Right lung (tissue), 10 donors: ENCODE results near the gene DCTPP1. TPM values are rescaled to one million over a fixed set of nuclear protein-coding genes. Genes with fewer than 3 reads are reported as not detected.
"Not testable (repeated sequence)": the region's sequence is repeated elsewhere in the genome, so short reads cannot be mapped to it uniquely, and the experiment has no call there.

Experiments used
- DNase-seq, 2 donors: peaks; one replicate each; pipeline ENCODE4 v3.0.0-alpha.2; 2013
- long read RNA-seq, 8 donors: transcript quantifications; one replicate each; lab custom pipeline, GENCODE V29; 2026
- polyA plus RNA-seq, 5 donors: library from polyadenylated mRNA; unstranded; fragments of 120-200 nt; gene quantifications; one replicate each; pipeline versions ENCODE4 v1.2.1 to v1.2.3, GENCODE V29; 2013; ENCODE audit warnings: inconsistent platforms in 1 of 5, low replicate concordance in 1 of 5; ENCODE audit not compliant: insufficient read length in 5 of 5, insufficient read depth in 1 of 5

DCTPP1 gene
- 10 to 100 TPM; 27.0 to 53.7 (median 37.8) TPM for polyA plus RNA-seq
- long read RNA-seq, donor 1, transcript DCTPP1-201 (3 exons, 1,222 nt): major isoform, 54 of 58 reads
- long read RNA-seq, donor 1, partial matches to known transcripts: 0 of 58 reads
- long read RNA-seq, donor 1, other reads (novel, unspliced or antisense): 0 of 58 reads
- long read RNA-seq, donor 2, transcript DCTPP1-201 (3 exons, 1,222 nt): major isoform, 29 of 30 reads
- long read RNA-seq, donor 2, partial matches to known transcripts: 0 of 30 reads
- long read RNA-seq, donor 2, other reads (novel, unspliced or antisense): 0 of 30 reads
- long read RNA-seq, donor 3, transcript DCTPP1-201 (3 exons, 1,222 nt): major isoform, 28 of 30 reads
- long read RNA-seq, donor 3, partial matches to known transcripts: 0 of 30 reads
- long read RNA-seq, donor 3, other reads (novel, unspliced or antisense): 0 of 30 reads
- long read RNA-seq, donor 4, transcript DCTPP1-201 (3 exons, 1,222 nt): major isoform, 14 of 20 reads
- long read RNA-seq, donor 4, transcript DCTPP1-204 (2 exons, 853 nt): minor isoform, 6 of 20 reads
- long read RNA-seq, donor 4, partial matches to known transcripts: 0 of 20 reads
- long read RNA-seq, donor 4, other reads (novel, unspliced or antisense): 0 of 20 reads
- long read RNA-seq, donor 5, transcript DCTPP1-201 (3 exons, 1,222 nt): major isoform, 61 of 65 reads
- long read RNA-seq, donor 5, partial matches to known transcripts: 0 of 65 reads
- long read RNA-seq, donor 5, other reads (novel, unspliced or antisense): 0 of 65 reads
- long read RNA-seq, donor 6, transcript DCTPP1-201 (3 exons, 1,222 nt): major isoform, 45 of 49 reads
- long read RNA-seq, donor 6, partial matches to known transcripts: 0 of 49 reads
- long read RNA-seq, donor 6, other reads (novel, unspliced or antisense): 0 of 49 reads
- long read RNA-seq, donor 7, transcript DCTPP1-201 (3 exons, 1,222 nt): major isoform, 39 of 43 reads
- long read RNA-seq, donor 7, partial matches to known transcripts: 0 of 43 reads
- long read RNA-seq, donor 7, other reads (novel, unspliced or antisense): 0 of 43 reads
- long read RNA-seq, donor 8, transcript DCTPP1-201 (3 exons, 1,222 nt): major isoform, 9 of 10 reads
- long read RNA-seq, donor 8, partial matches to known transcripts: 0 of 10 reads
- long read RNA-seq, donor 8, other reads (novel, unspliced or antisense): 0 of 10 reads

GRCh38 chr16:30429678-30430427 lies at the start of gene DCTPP1:
Gene DCTPP1 (minus strand): TSS chr16:30430030. CDS start chr16:30429980, 50 bp downstream.
- DNase-seq: peak; percentile 90 to 94

DNA sequence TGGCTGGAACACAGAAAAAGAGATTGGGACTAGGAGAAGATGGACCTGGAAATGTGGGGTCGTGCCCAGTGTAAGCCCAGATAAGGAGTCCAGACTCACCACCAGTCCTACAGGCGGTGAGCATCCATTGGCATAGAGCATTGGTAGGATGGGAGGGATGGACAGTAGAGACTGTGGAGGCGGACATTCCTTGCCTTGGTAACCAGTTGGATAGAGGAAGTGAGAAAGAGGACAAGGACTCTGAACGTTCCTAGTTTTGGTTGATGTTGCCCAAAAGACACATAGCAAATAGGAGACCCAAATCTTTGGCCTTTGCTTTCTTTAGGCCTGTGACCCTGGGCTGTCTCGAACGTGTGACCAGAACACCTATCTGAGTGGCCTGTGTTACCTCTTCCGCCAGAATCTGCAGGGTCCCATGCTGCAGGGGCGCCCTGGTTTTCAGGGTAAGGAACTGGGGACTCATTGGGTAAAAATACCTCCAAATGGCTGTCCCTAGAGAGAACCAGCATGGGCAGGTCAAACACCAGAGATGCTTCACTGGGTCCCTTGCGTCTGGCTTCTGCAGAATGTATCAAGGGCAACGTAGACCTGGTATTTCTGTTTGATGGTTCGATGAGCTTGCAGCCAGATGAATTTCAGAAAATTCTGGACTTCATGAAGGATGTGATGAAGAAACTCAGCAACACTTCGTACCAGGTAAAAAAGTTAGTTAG lies 49.1 kb upstream of the DCTPP1 start:
- no peak for DNase-seq

DNA sequence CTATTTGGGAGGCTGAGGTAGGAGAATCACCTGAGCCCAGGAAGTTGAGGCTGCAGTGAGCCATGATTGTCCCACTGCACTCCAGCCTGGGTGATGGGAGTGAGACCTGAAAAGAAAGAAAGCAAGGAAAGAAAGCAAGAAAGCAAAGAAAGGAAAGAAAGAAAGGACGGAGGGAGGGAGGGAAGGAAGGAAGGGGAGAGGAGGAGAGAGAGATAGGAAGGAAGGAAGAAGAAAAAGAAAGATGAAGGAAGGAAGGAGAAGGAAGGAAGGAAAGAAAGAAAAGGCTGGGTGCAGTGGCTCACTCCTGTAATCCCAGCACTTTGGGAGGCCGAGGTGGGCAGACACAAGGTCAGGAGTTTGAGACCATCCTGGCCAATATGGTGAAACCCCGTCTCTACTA lies 47.9 kb upstream of the DCTPP1 start:
- not testable (repeated sequence) for DNase-seq

GRCh38 chr16:30476991-30477390 lies 47.2 kb upstream of the DCTPP1 start:
- no peak for DNase-seq

DNA sequence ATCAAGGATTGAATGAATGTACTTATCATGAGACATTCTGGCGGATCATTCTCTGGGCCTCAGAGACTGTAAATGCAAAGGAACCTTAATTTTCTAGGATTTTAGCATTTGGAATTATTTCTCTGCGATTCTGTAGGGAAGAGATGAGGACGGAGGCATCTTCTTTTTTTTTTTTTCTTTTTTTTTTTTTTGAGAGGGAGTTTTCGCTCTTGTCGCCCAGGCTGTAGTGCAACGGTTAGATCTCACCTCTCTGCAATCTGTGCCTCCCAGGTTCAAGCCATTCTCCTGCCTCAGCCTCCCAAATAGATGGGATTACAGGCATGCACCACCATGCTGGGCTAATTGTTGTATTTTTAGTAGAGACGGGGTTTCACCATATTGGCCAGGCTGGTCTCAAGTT lies 44.9 kb upstream of the DCTPP1 start:
- DNase-seq: no peak

- DNase-seq: no peak
These were observed 44.2 kb upstream of the DCTPP1 start for GRCh38 chr16:30474074-30474452.

- no peak for DNase-seq
These were observed 43.6 kb upstream of the DCTPP1 start for GRCh38 chr16:30473231-30474073.

- DNase-seq: no peak
These were observed 42.6 kb upstream of the DCTPP1 start, which contains the start of gene ITGAL for GRCh38 chr16:30472328-30472942. Gene ITGAL (plus strand): TSS chr16:30472742. CDS start chr16:30472838, 96 bp downstream.

GRCh38 chr16:30470632-30470995 lies 40.8 kb upstream of the DCTPP1 start:
- DNase-seq: no peak

- DNase-seq: no peak
These were observed 40.3 kb upstream of the DCTPP1 start for GRCh38 chr16:30470170-30470512.

- no peak for DNase-seq
These were observed 34.2 kb upstream of the DCTPP1 start for GRCh38 chr16:30464078-30464477.

DNA sequence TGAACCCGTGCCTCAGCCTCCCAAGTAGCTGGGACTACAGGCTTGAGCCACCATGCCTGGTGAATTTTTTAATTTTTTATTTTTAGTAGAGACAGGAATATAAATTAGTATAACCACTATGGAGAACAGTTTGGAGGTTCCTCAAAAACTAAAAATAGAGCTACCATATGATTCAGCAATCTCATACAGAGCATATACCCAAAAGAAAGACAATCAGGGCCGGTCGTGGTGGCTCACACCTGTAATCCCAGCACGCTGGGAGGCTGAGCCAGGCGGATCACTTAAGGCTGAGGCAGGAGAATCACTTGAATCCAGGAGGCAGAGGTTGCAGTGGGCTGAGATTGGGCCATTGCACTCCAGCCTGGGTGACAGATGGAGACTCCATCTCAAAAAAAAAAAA lies 31.6 kb upstream of the DCTPP1 start:
- DNase-seq: not testable (repeated sequence)

DNA sequence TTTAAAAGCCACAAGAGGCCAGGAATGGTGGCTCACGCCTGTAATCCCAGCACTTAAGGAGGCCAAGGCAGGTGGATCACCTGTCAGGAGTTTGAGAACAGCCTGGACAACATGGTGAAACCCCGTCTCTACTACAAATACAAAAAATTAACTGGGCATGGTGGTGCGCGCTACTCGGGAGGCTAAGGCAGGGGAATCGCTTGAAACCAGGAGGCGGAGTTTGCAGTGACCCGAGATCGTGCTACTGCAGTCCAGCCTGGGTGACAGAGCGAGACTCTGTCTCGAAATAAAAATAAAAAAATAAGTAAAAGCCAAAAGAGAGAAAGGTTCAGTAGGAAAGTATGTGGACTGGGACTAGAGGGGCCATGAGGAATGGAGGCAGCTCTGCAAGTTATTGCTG lies 29.6 kb upstream of the DCTPP1 start:
- DNase-seq: no peak

GRCh38 chr16:30458561-30459394 lies 28.9 kb upstream of the DCTPP1 start:
- no peak for DNase-seq

DNA sequence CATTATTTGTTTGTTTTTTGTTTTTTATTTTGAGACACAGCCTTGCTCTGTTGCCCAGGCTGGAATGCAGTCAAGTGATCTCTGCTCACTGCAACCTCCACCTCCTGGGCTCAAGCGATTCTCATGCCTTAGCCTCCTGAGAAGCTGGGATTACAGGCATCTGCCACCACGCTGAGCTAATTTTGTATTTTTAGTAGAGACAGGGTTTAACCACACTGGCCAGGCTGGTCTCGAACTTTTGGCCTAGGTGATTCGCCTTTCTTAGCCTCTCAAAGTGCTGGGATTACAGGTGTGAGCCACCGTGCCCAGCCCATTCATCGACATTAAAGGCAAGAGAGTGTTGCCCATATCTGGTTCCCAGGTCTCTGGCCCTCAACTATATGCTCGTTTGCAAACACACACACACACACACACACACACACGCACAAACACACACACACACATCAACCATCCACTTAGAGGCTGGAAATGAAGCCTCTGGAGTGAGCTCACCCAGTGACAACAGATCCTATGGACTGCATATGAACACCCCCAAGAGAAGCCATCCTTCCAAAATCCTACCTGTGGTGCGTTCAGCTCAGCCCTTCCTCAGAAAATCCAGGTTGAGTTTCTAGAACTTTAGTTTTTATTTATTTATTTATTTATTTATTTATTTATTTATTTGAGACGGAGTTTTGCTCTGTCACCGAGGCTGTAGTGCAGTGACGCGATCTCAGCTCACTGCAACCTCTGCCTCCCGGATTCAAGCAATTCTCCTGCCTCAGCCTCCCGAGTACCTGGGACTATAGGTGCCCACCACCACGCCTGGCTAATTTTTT lies 28.1 kb upstream of the DCTPP1 start:
- no peak for DNase-seq

- DNase-seq: no peak
These were observed 27.4 kb upstream of the DCTPP1 start for GRCh38 chr16:30457256-30457655.

DNA sequence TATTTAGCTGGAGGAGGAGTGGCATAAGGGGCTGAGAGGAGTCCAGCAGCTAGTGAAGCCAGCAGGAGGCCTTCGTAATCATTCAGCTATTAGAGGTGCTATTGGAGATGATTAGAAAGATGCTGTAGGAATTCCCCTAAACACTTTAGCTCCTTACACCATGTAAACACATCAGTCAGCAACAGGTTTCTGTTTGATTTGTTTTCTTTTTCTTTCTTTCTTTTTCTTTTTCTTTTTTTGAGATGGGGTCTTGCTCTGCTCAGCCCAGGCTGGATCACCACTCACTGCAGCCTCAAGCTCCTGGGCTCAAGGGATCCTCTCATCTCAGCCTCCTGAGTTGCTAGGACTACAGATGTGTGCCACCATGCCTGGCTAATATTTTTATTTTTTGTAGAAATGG lies 26.5 kb upstream of the DCTPP1 start:
- no peak for DNase-seq
